HepG2 (cell line): ENCODE measurements around the gene PSKH1. TPM values are rescaled to one million over a fixed set of nuclear protein-coding genes. Genes with fewer than 3 reads are reported as not detected.

Source experiments
- ATAC-seq: fragments of 200-7000 bp; cut with Tn5 transposase; 3 replicates; pipeline ENCODE4 v1.9.1; 2020; ENCODE audit warnings: mild to moderate bottlenecking, moderate library complexity
- BruUV-seq: library from RNA; stranded (reverse); fragments of 400-500 nt; replicated peaks from 2 replicates; lab custom pipeline; 2021; lab: Mats Ljungman, UMichigan
- CTCF ChIA-PET: fragments of 300-600 bp; formaldehyde crosslinking; extraction: SDS; loops from one replicate; lab custom pipeline; 2021; ENCODE audit warnings: low total read pairs, inconsistent platforms, low intra/inter-chr PET ratio; lab: Yijun Ruan, JAX
- POLR2A ChIA-PET: fragments of 350-600 bp; sonication (Branson Sonifier 250); formaldehyde crosslinking; loops from one replicate; lab custom pipeline; 2020; ENCODE audit warnings: antibody characterized with exemption, inconsistent platforms; lab: Yijun Ruan, JAX
- DNase-seq: peaks from one replicate; pipeline ENCODE4 v3.0.0-alpha.2; 2015; ENCODE audit warnings: low spot score
- FAIRE-seq: peaks from 3 replicates; lab custom pipeline; 2011; peaks lifted over from hg19 to GRCh38; lab: Jason Lieb, UNC
- H2AFZ ChIP-seq: one replicate; pipeline ENCODE4 v1.6.1; 2011; ENCODE audit warnings: low read length, inconsistent platforms
- H3K27ac ChIP-seq: fragments of 300-600 bp; 3 replicates; pipeline ENCODE4 v1.8.0; 2011; ENCODE audit warnings: mixed run types, mild to moderate bottlenecking, mixed read lengths, low read length, inconsistent platforms; ENCODE audit not compliant: insufficient read depth; ENCODE audit errors: extremely low read length
- H3K27me3 ChIP-seq, 2 experiments: fragments of 200-600 bp in 1 of 2; 2 replicates in 1 of 2; 3 replicates in 1 of 2; pipeline versions ENCODE4 v1.6.0 to v1.8.0; 2011; ENCODE audit warnings: low read length in 2 of 2, mild to moderate bottlenecking in 2 of 2, moderate library complexity in 2 of 2, inconsistent platforms in 1 of 2; ENCODE audit not compliant: insufficient read depth in 2 of 2, control insufficient read depth in 1 of 2
- H3K36me3 ChIP-seq, 2 experiments: fragments of 200-600 bp in 1 of 2; replicated peaks in 1 of 2; 2 replicates in 1 of 2; 3 replicates in 1 of 2; pipeline versions ENCODE4 v1.5.1 to v1.8.0; 2011; ENCODE audit warnings: low read length in 2 of 2, inconsistent platforms in 1 of 2; ENCODE audit not compliant: insufficient read depth in 2 of 2, control insufficient read depth in 1 of 2
- H3K4me1 ChIP-seq: 2 replicates; pipeline ENCODE4 v1.5.1; 2012; ENCODE audit warnings: low read length, inconsistent platforms; ENCODE audit not compliant: insufficient read depth
- H3K4me2 ChIP-seq: 2 replicates; pipeline ENCODE4 v1.6.0; 2011; ENCODE audit warnings: low read depth, low read length, inconsistent platforms
- H3K4me3 ChIP-seq, 3 experiments: fragments of 200-600 bp in 1 of 3; sonication (generic), shearing (Covaris generic) in 1 of 3; replicated peaks in 1 of 3; 2 replicates each; pipeline ENCODE4 v1.5.1; 2011 to 2016; ENCODE audit warnings: low read length in 3 of 3, inconsistent platforms in 2 of 3, low read depth in 2 of 3, mild to moderate bottlenecking in 2 of 3, control low read depth in 1 of 3, mixed read lengths in 1 of 3; ENCODE audit not compliant: insufficient read depth in 1 of 3
- H3K79me2 ChIP-seq: one replicate; pipeline ENCODE4 v1.6.1; 2011; ENCODE audit warnings: low read length, inconsistent platforms; ENCODE audit not compliant: insufficient read depth
- H3K9ac ChIP-seq: 2 replicates; pipeline ENCODE4 v1.6.0; 2011; ENCODE audit warnings: mild to moderate bottlenecking, low read depth, low read length, inconsistent platforms; ENCODE audit not compliant: insufficient read depth
- H3K9me3 ChIP-seq: 2 replicates; pipeline ENCODE4 v1.5.1; 2012; ENCODE audit warnings: mild to moderate bottlenecking, low read length
- H4K20me1 ChIP-seq: 2 replicates; pipeline ENCODE4 v1.6.0; 2011; ENCODE audit warnings: inconsistent platforms, mild to moderate bottlenecking, low read length, moderate library complexity; ENCODE audit not compliant: insufficient read depth
- FOXO1 ChIP-seq: sonication (generic); formaldehyde crosslinking; IDR thresholded peaks from 2 replicates; pipeline ENCODE4 v1.4.0; 2020; ENCODE audit warnings: missing genetic modification reagents
- GFI1 ChIP-seq: sonication (generic); formaldehyde crosslinking; IDR thresholded peaks from 2 replicates; pipeline ENCODE4 v1.5.0; 2020; ENCODE audit warnings: missing genetic modification reagents, mild to moderate bottlenecking, borderline replicate concordance
- MTF1 ChIP-seq: sonication (generic); formaldehyde crosslinking; IDR thresholded peaks from 2 replicates; pipeline ENCODE4 v1.5.0; 2020; ENCODE audit warnings: missing genetic modification reagents
- POLR2A ChIP-seq, 2 experiments: IDR thresholded peaks; 2 replicates each; pipeline ENCODE4 v1.6.1; 2011; ENCODE audit warnings: low read depth in 2 of 2, low read length in 2 of 2, mild to moderate bottlenecking in 1 of 2, moderate library complexity in 1 of 2; ENCODE audit not compliant: insufficient read depth in 1 of 2
- RBM39 ChIP-seq: fragments of 200-400 bp; formaldehyde crosslinking; IDR thresholded peaks from one replicate; pipeline ENCODE4 v1.6.1; 2018; ENCODE audit warnings: antibody characterized with exemption, mild to moderate bottlenecking, low read depth, low read length; ENCODE audit not compliant: poor library complexity, severe bottlenecking
- ZNF326 ChIP-seq: sonication (generic); formaldehyde crosslinking; IDR thresholded peaks from 2 replicates; pipeline ENCODE4 v1.4.0; 2020; ENCODE audit warnings: missing genetic modification reagents, borderline replicate concordance
- ZNF605 ChIP-seq: sonication (generic); formaldehyde crosslinking; IDR thresholded peaks from 2 replicates; pipeline ENCODE4 v1.8.0; 2022; ENCODE audit warnings: mild to moderate bottlenecking, missing genetic modification reagents
- WGBS: methylation state at CpG from one replicate; pipeline ENCODE4 v1.1.6; 2017; ENCODE audit warnings: low lambda C conversion rate; 5-methylcytosine and 5-hydroxymethylcytosine counted together
- in situ Hi-C: cut with HindIII; loops from 2 replicates; pipeline ENCODE4 v1.10.0; 2017; ENCODE audit warnings: low pct_unique_long_range_greater_than_20kb; ENCODE audit not compliant: extremely low pct_ligation_motif_present
- intact Hi-C: fragments of 100-400 bp; cut with micrococcal nuclease; formaldehyde crosslinking; loops from one replicate; pipeline ENCODE4 v1.10.0; 2022; ENCODE audit not compliant: unreplicated experiment
- polyA plus RNA-seq, 8 experiments: library from polyadenylated mRNA; depleted of rRNA in 3 of 8; stranded (reverse) in 7 of 8; unstranded in 1 of 8; fragments of >200 nt; fragmentation: Illumina TruSeq in 4 of 8; extraction: Trizol in 4 of 8; gene quantifications; 2 replicates each; pipeline versions ENCODE4 v1.2.1 to v1.2.3, GENCODE V29; 2011 to 2016; ENCODE audit warnings: low read depth in 4 of 8, missing spikeins in 1 of 8, mixed read lengths in 1 of 8; ENCODE audit not compliant: insufficient read depth in 1 of 8
- total RNA-seq, 5 experiments: library from RNA; depleted of rRNA; stranded (reverse); fragments of >200 nt; fragmentation: Illumina TruSeq; extraction: Trizol; gene quantifications; 2 replicates each; pipeline ENCODE4 v1.2.3, GENCODE V29; 2016; ENCODE audit warnings: low read depth in 1 of 5
- TF ChIP-seq, protein P1 (sequence below): IDR thresholded peaks from 2 replicates; pipeline ENCODE4 v1.6.1; 2016; ENCODE audit warnings: low read depth, borderline replicate concordance

PSKH1 gene
- total and polyA plus RNA-seq, 2 of the 13 experiments (the other 11 are each of a cell fraction or from before 2014, with no cell fraction given): 8.4 to 19.1 TPM

DNA sequence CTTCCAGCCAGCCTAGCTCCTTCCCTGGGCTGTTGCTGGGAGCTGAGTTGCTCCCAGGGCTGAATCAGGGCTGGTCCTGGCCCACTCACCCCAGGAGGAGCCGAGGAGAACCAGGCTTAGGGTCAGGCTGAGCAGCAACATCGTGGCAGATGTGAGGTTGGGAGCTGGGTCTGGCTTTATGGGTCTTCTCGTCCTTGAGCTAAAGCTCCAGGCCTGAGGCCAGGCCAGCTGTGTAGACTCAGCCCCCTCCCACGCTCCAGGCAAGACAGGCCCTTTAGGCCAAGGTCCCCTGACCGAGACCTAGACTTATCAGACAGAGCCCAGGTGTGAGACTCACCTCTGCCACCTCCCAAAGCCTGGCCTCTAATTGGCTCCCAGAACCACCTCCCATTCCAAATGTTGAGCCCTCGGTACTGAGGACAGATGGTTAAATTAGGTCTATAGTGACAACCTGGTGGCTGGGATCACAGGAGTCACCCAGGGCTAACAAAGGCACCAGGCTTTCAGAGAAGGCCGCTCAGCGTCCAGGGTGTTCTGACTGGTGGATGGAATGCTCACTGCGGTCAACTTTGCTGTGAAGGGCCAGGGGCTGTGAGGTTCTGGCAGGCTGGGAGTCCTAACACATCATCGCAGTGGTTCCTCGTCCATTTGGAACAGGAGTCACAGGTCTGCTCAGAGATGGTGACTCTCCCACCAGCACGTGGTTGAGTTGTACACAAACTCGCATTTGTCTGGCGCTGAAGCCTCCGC, 38.8 kb downstream of the PSKH1 start, which contains the start of gene CTRL (continued):
- no peak for TF ChIP-seq GFI1 (CRISPR knock-in tag)
- TF ChIP-seq, protein P1, sequence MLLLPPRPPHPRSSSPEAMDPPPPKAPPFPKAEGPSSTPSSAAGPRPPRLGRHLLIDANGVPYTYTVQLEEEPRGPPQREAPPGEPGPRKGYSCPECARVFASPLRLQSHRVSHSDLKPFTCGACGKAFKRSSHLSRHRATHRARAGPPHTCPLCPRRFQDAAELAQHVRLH: no peak
- peak; percentile 38; the same call in 1 of the 2 replicates for TF ChIP-seq FOXO1 (CRISPR knock-in tag)
- peak; percentile 50; the same call in 1 of the 2 replicates for TF ChIP-seq ZNF326 (CRISPR knock-in tag)
- no peak for TF ChIP-seq RBM39

DNA sequence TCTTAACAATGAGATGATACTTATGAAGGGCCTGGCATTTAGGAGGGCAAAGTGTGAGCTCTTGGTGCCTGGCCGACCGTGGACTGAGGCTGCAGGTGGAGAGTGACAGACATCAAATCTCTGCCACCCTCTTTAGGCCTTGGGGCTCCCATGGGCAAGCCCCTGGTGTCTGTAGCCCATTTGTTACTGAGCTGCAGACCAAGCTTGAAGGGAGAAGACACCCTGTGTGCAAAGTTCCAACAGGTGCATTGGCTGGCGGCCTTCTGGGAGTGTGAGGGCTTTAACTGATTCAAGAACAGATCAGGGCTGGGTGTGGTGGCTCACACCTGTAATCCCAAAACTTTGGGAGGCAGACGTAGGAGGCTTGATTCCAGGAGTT, 39.4 kb downstream of the PSKH1 start:
- WGBS: 98% methylated on average over 4 of the region's 4 CpGs
- no peak for FAIRE-seq
- intact Hi-C loops: no loop called here
- no peak overlapping the region for H3K4me2 ChIP-seq
- peaks cover 26% of the 10 kb centered on the region for H3K4me1 ChIP-seq
- no peak for DNase-seq
- no TSS peak for BruUV-seq
- H2AFZ ChIP-seq: no peak overlapping the region
- H4K20me1 ChIP-seq: no peaks in the 10 kb centered on the region; the same call in 1 of the 2 replicates
- in situ Hi-C loops: loop anchor here (10.0 kb wide), 1 partner anchor 268 kb away; the partner anchor contains the start of genes ACD, C16orf86, ENKD1 and PARD6A
- no peak overlapping the region for H3K9ac ChIP-seq
- peaks cover 15 to 22% of the 10 kb centered on the region in 2 experiments; a peak in 4 of 5 replicates for H3K36me3 ChIP-seq
- H3K27me3 ChIP-seq: no peaks in the 10 kb centered on the region; a peak in 1 of 5 replicates
- H3K4me3 ChIP-seq: no peak overlapping the region
- 0 out of 4 replicates have a peak, but pooled peaks of 1 of the 2 experiments have one; percentile 3 for TF ChIP-seq POLR2A (IDR thresholded peaks at IDR 0.05; ENCODE audit: insufficient read depth in 1 of 2, low read depth in 2 of 2, low read length in 2 of 2)
- TF ChIP-seq ZNF605 (CRISPR knock-in tag): 0 out of 2 replicates have a peak, but pooled peaks have one; percentile 23
- no peak for TF ChIP-seq MTF1 (CRISPR knock-in tag)
- ChIA-PET POLR2A (interaction anchor here (2.4 to 3.7 kb wide), 2 partner anchors 11 to 39 kb away, joined by 8 to 32 read pairs; partner anchors contain the start of genes LCAT and PSKH1), CTCF (interaction anchor here (0.9 kb wide), 1 partner anchor 116 kb away, joined by 3 read pairs; no protein-coding TSS in a partner anchor)
- H3K27ac ChIP-seq: no peak overlapping the region
- ATAC-seq: no peak
- H3K79me2 ChIP-seq: peaks cover 23% of the 10 kb centered on the region
- H3K9me3 ChIP-seq: no peaks in the 10 kb centered on the region
